ENCODE results near the gene VANGL2. TPM values are rescaled to one million over a fixed set of nuclear protein-coding genes. Genes with fewer than 3 reads are reported as not detected.

VANGL2 gene
- total RNA-seq, 1 donor from 2014 or later, result 25.5 TPM

GRCh38 chr1:160367934-160368923 is 32.1 kb upstream of the VANGL2 start:
- peaks cover 10% of the 10 kb centered on the region for H3K27me3 Mint-ChIP-seq (ENCODE audit: low read depth, unreplicated experiment)
- no peaks in the 10 kb centered on the region for H3K4me1 Mint-ChIP-seq (ENCODE audit: low read depth, unreplicated experiment)
- H3K9me3 ChIP-seq (ENCODE audit: insufficient read depth, low read depth, low read length), result no peaks in the 10 kb centered on the region
- H3K27ac ChIP-seq (ENCODE audit: low read depth, low read length), result no peak overlapping the region
- FAIRE-seq (no peak), DNase-seq (ENCODE audit: low read depth) (no peak)
- no peaks in the 10 kb centered on the region for H3K36me3 ChIP-seq (ENCODE audit: insufficient read depth, low read length)
- H3K9ac ChIP-seq (ENCODE audit: low read length), result no peak overlapping the region
- no peaks in the 10 kb centered on the region for H3K9me3 Mint-ChIP-seq (ENCODE audit: unreplicated experiment)
- no peak for TF ChIP-seq EZH2 (IDR thresholded peaks at IDR 0.05; ENCODE audit: insufficient read depth, low read length)
- no peak for TF ChIP-seq CTCF (IDR thresholded peaks at IDR 0.05; ENCODE audit: insufficient read depth, low read depth, low read length)
- H3K4me3 Mint-ChIP-seq (ENCODE audit: unreplicated experiment), result no peak overlapping the region
- no peak overlapping the region for H3K4me2 ChIP-seq (ENCODE audit: low read length)
- no peaks in the 10 kb centered on the region for H3K27me3 ChIP-seq (ENCODE audit: insufficient read depth, low read length)
- peaks cover 4% of the 10 kb centered on the region for H3K36me3 Mint-ChIP-seq (ENCODE audit: low read depth, unreplicated experiment)
- H3K4me1 ChIP-seq (ENCODE audit: insufficient read depth, low read length), result no peaks in the 10 kb centered on the region
- H3K4me3 ChIP-seq (ENCODE audit: insufficient read depth, low read depth, low read length), result no peak overlapping the region
- H2AFZ ChIP-seq (ENCODE audit: low read depth, low read length), result no peak overlapping the region
- no peaks in the 10 kb centered on the region for H4K20me1 ChIP-seq (ENCODE audit: insufficient read depth, low read length)
- no peaks in the 10 kb centered on the region for H3K79me2 ChIP-seq (ENCODE audit: insufficient read depth, low read length)
- no peak overlapping the region for H3K27ac Mint-ChIP-seq (ENCODE audit: unreplicated experiment)

GRCh38 chr1:160369087-160369486 is 31.3 kb upstream of the VANGL2 start:
- no peak for TF ChIP-seq CTCF (IDR thresholded peaks at IDR 0.05; ENCODE audit: insufficient read depth, low read depth, low read length)
- TF ChIP-seq EZH2 (IDR thresholded peaks at IDR 0.05; ENCODE audit: insufficient read depth, low read length), result no peak
- Mint-ChIP-seq H3K27me3 (ENCODE audit: low read depth, unreplicated experiment) (peaks cover 10% of the 10 kb centered on the region), H3K4me3 (ENCODE audit: unreplicated experiment) (no peak overlapping the region), H3K36me3 (ENCODE audit: low read depth, unreplicated experiment) (peaks cover 4% of the 10 kb centered on the region), H3K27ac (ENCODE audit: unreplicated experiment) (no peak overlapping the region), H3K4me1 (ENCODE audit: low read depth, unreplicated experiment) (peaks cover 3% of the 10 kb centered on the region), H3K9me3 (ENCODE audit: unreplicated experiment) (no peaks in the 10 kb centered on the region)
- Histone ChIP-seq H2AFZ (ENCODE audit: low read depth, low read length) (no peak overlapping the region), H3K4me1 (ENCODE audit: insufficient read depth, low read length) (no peaks in the 10 kb centered on the region), H3K9me3 (ENCODE audit: insufficient read depth, low read depth, low read length) (no peaks in the 10 kb centered on the region), H4K20me1 (ENCODE audit: insufficient read depth, low read length) (no peaks in the 10 kb centered on the region), H3K4me2 (ENCODE audit: low read length) (no peak overlapping the region), H3K4me3 (ENCODE audit: insufficient read depth, low read depth, low read length) (no peak overlapping the region), H3K36me3 (ENCODE audit: insufficient read depth, low read length) (no peaks in the 10 kb centered on the region), H3K9ac (ENCODE audit: low read length) (no peak overlapping the region), H3K79me2 (ENCODE audit: insufficient read depth, low read length) (no peaks in the 10 kb centered on the region), H3K27me3 (ENCODE audit: insufficient read depth, low read length) (no peaks in the 10 kb centered on the region), H3K27ac (ENCODE audit: low read depth, low read length) (no peak overlapping the region)
- DNase-seq (ENCODE audit: low read depth), result no peak
- no peak for FAIRE-seq

All from astrocyte (in vitro differentiated cells and primary cell).